ACC112 (cell line): ENCODE data around the gene PPP6R2.
"Not testable (repeated sequence)": the region's sequence is repeated elsewhere in the genome, so short reads cannot be mapped to it uniquely, and the experiment has no call there.

Experiments used
- H2AFZ ChIP-seq: fragments of 200-600 bp; sonication (generic); one replicate; pipeline ENCODE4 v1.6.0; 2017; ENCODE audit warnings: antibody characterized with exemption, low read length; ENCODE audit not compliant: unreplicated experiment
- H3K27ac ChIP-seq: fragments of 200-600 bp; sonication (generic); 2 replicates; pipeline ENCODE4 v1.5.1; 2014; ENCODE audit warnings: low read depth, mild to moderate bottlenecking, antibody characterized with exemption, low read length, moderate library complexity
- H3K27me3 ChIP-seq: fragments of 200-600 bp; sonication (generic); 2 replicates; pipeline ENCODE4 v1.6.1; 2014; ENCODE audit warnings: mild to moderate bottlenecking, antibody characterized with exemption, low read length, moderate library complexity, mixed read lengths; ENCODE audit not compliant: insufficient read depth
- H3K36me3 ChIP-seq: fragments of 200-600 bp; sonication (generic); 2 replicates; pipeline ENCODE4 v1.6.1; 2016; ENCODE audit warnings: mild to moderate bottlenecking, antibody characterized with exemption, low read length, moderate library complexity, mixed read lengths; ENCODE audit not compliant: insufficient read depth
- H3K4me1 ChIP-seq: fragments of 200-600 bp; sonication (generic); one replicate; pipeline ENCODE4 v1.6.1; 2016; ENCODE audit warnings: low read length, mixed read lengths; ENCODE audit not compliant: insufficient read depth, unreplicated experiment, control insufficient read depth
- H3K4me3 ChIP-seq: fragments of 200-600 bp; sonication (generic); 2 replicates; pipeline ENCODE4 v1.5.1; 2014; ENCODE audit warnings: mild to moderate bottlenecking, low read depth, low read length
- H3K79me2 ChIP-seq: fragments of 200-600 bp; sonication (generic); one replicate; pipeline ENCODE4 v1.6.0; 2016; ENCODE audit warnings: low read length; ENCODE audit not compliant: control insufficient read depth, unreplicated experiment, insufficient read depth

PPP6R2 gene

DNA sequence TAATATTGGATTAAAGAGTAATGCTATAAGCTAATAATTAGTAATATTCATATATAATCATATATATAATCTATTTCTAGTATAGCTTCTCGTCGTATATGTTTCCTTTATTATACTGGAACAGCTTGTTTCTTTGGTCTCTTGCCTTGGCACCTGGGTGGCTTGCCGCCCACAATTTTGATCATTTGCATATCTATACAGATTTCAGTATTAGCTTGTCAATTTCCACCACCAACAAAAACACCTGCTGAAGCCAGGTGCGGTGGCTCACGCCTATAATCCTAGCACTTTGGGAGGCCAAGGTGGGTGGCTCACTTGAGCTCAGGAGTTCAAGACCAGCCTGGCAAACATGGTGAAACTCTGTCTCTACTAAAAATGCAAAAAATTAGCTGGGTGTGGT lies 8.7 kb upstream of the PPP6R2 start:
- not testable (repeated sequence) for H3K36me3 ChIP-seq, H2AFZ ChIP-seq, H3K27ac ChIP-seq, H3K4me1 ChIP-seq, H3K79me2 ChIP-seq, H3K4me3 ChIP-seq, H3K27me3 ChIP-seq

DNA sequence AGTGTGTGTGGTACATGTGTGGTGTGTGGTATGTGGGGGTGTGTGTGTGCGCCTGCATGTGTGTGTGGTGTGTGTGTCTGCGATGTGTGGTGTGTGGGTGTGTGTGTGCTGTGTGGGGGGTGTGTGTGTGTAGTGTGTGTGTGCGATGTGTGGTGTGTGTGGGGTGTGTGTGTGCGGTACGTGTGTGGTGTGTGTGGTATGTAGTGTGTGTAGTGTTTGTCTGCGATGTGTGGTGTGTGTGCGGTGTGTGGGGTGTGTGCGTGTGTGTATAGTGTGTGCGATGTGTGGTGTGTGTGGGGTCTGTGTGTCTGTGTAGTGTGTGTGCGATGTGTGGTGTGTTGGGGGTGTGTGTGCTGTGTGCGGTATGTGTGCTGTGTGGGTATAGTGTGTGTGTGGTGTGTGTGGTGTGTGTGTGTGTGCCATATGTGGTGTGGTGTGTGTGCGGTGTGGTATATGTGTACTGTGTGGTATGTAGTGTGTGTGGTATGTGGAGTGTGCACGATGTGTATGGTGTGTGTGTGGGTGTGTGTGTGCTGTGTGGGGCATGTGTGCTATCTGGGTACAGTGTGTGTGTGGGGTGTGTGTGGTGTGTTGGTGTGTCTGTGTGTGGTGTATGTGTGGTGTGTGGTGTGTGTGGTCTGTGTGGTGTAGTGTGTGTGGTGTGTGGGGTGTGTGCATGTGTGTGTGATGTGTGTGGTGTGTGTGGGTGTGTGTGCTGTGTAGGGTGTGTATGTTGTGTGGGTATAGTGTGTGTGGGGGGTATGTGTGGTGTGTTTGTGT lies 5.7 kb upstream of the PPP6R2 start:
- Histone ChIP-seq H2AFZ (no peak overlapping the region), H3K36me3 (no peaks in the 10 kb centered on the region), H3K79me2 (no peaks in the 10 kb centered on the region), H3K4me1 (no peaks in the 10 kb centered on the region), H3K27me3 (no peaks in the 10 kb centered on the region), H3K27ac (no peak overlapping the region), H3K4me3 (no peak overlapping the region)

DNA sequence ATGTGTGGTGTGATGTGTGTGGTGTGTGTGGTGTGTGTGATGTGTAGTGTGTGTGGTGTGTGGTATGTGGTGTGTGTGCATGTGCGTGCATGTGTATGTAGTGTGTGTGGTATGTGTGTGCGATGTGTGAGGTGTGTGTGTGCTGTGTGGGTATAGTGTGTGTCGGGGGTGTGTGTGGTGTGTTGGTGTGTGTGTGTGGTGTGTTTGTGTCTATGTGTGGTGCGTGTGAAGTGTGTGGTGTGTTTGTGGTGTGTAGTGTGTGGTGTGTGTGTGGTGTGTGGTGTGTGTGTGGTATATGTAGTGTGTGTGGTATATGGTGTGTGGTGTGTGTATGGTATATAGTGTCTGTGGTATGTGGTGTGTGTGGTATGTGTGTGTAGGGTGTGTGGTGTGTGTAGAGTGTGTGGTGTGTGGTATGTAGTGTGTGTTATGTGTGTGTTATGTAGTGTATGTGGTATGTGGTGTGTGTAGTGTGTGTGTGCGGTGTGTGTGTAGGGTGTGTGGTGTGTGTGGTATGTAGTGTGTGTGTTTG lies 5.0 kb upstream of the PPP6R2 start:
- Histone ChIP-seq H2AFZ (no peak overlapping the region), H3K27me3 (no peaks in the 10 kb centered on the region), H3K4me1 (no peaks in the 10 kb centered on the region), H3K27ac (no peak overlapping the region), H3K79me2 (no peaks in the 10 kb centered on the region), H3K36me3 (no peaks in the 10 kb centered on the region), H3K4me3 (no peak overlapping the region)

DNA sequence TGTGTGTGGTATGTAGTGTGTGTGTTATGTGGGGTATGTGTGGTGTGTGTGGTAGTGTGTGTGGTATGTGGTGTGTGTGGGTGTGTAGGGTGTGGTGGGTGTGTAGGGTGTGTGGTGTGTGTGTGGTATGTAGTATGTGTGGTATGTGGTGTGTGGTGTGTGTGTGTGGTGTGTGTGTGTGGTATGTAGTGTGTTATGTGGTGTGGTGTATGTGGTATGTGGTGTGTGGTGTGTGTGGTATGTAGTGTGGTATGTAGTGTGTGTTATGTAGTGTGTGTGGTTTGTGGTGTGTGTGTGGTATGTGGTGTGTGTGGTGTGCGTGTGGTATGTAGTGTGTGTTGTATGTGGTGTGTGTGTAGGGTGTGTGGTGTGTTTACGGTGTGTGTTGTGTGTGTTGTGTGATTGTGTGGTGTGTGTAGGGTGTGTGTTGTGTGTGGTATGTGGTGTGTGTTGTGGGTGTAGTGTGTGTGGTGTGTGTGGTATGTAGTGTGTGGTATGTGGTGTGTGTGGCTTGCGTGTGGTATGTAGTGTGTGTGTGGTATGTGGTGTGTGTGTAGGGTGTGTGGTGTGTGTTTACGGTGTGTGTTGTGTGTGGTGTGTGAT lies 4.2 kb upstream of the PPP6R2 start:
- no peak overlapping the region for H3K4me3 ChIP-seq
- H3K79me2 ChIP-seq, result peaks cover 3% of the 10 kb centered on the region
- no peaks in the 10 kb centered on the region for H3K4me1 ChIP-seq
- H3K27ac ChIP-seq, result no peak overlapping the region
- no peak overlapping the region for H2AFZ ChIP-seq
- no peaks in the 10 kb centered on the region for H3K36me3 ChIP-seq
- H3K27me3 ChIP-seq, result no peaks in the 10 kb centered on the region

DNA sequence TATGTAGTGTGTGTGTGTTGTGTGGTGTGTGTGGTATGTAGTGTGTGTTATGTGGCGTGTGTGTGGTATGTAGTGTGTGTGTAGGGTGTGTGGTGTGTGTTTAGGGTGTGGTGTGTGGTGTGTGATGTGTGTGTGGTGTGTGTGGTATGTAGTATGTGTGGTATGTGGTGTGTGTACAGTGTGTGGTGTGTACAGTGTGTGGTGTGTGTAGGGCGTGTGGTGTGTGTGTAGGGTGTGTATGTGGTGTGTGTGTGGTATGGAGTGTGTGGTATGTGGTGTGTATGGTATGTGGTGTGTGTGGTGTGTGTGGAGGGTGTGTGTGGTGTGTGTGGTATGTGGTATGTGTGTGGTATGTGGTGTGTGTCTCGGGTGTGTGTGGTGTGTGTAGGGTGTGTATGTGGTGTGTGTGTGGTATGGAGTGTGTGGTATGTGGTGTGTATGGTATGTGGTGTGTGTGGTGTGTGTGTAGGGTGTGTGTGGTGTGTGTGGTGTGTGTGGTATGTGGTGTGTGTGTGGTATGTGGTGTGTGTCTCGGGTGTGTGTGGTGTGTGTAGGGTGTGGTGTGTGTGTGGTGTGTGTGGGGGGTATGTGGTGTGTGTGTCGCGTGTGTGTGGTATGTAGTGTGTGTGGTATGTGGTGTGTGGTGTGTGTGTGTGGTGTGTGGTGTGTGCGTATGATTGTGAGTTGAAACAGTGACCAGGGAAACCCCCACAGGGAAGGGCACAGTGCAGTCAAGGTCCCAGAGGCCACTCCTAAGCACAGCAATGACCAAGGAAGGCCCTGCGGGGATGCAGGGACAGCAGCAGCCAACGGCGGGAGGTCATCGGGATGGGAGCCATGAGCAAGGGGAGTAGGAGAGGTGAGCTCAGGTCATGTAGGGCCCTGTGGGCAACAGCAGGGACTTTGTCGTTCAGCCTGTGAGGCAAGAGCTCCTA lies 2.9 kb upstream of the PPP6R2 start:
- Histone ChIP-seq H3K36me3 (no peaks in the 10 kb centered on the region), H3K4me3 (no peak overlapping the region), H3K27me3 (no peaks in the 10 kb centered on the region), H3K4me1 (no peaks in the 10 kb centered on the region), H3K79me2 (peaks cover 3% of the 10 kb centered on the region), H2AFZ (no peak overlapping the region), H3K27ac (no peak overlapping the region)

DNA sequence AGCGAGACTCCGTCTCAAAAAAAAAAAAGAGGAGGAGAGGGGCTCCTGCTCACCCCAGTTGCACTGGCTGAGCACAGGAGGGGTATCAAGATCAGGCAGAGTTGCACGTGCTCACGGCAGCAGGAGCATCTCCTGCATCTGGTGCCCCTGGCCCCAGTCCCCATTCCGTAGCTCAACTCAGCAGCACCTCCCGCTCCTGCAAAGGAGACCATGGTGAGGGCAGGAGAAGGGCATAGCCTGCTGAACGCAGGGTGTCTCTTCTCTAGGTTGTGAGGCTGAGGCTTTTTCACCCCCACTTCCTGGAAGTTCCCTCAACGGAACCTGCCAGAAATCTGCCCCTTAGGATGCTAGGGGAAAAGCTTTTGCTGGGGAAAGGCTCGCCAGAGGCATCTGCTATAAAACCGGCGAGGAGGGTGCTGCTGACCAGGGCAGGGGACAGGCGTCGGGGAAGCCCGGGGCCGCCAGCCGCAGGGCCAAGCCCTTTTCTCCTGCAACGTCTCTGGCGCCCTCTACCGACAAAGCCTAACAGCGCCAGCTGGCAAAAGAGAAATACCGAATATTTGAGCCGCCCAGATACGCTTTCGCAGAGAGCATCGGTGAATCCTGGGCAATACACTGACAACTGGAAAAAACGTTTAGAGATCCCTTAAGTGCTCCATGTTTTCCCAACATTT lies 1.0 kb upstream of the PPP6R2 start:
- no peaks in the 10 kb centered on the region for H3K4me1 ChIP-seq
- H3K27ac ChIP-seq, result peak overlapping the region; percentile 68
- no peak overlapping the region for H2AFZ ChIP-seq
- peak overlapping the region; percentile 86 for H3K4me3 ChIP-seq
- H3K79me2 ChIP-seq, result peaks cover 7% of the 10 kb centered on the region
- H3K36me3 ChIP-seq, result no peaks in the 10 kb centered on the region
- H3K27me3 ChIP-seq, result no peaks in the 10 kb centered on the region

DNA sequence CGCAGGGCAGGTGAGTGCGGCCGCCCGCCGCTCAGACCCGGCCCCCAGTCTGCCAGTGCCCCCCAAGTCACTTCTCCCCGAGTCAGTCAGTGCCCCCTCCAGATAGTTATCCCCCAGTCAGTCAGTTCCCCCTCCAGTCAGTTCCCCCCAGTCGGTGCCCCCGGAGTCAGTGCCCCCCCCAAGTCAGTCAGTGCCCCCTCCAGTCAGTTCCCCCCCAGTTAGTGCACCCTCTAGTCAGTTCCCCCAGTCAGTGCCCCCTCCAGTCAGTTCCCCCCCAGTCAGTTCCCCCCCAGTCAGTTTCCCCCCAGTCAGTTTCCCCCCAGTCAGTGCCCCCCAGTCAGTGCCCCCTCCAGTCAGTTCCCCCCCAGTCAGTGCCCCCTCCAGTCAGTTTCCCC lies 411 bp downstream of the PPP6R2 start:
- H3K36me3 ChIP-seq, result no peaks in the 10 kb centered on the region
- peak overlapping the region; percentile 25 for H2AFZ ChIP-seq
- no peak overlapping the region for H3K27ac ChIP-seq
- H3K79me2 ChIP-seq, result peaks cover 20% of the 10 kb centered on the region
- no peaks in the 10 kb centered on the region for H3K27me3 ChIP-seq
- H3K4me3 ChIP-seq, result peak overlapping the region; percentile 86
- H3K4me1 ChIP-seq, result no peaks in the 10 kb centered on the region

DNA sequence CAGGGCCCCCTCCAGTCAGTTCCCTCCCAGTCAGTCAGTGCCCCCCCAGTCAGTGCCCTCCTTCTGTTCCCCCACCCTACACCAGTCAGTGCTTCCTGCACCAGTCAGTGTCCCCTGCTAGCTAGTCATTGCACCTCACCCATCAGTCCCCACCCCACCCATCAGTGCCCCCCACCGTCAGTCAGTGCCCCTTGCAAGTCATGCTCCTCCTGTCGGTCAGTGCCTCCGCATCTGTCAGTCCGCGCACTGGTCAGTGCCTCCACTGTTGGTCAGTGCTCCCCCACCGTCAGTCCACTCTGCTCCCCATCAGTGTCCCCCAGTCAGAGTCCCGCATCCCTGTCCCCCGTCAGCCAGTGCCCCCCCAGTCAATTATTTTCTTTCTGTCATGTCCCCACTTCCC lies 3.3 kb downstream of the PPP6R2 start:
- no peaks in the 10 kb centered on the region for H3K36me3 ChIP-seq
- H3K4me1 ChIP-seq, result no peaks in the 10 kb centered on the region
- peaks cover 20% of the 10 kb centered on the region for H3K79me2 ChIP-seq
- H2AFZ ChIP-seq, result no peak overlapping the region
- H3K27me3 ChIP-seq, result no peaks in the 10 kb centered on the region
- no peak overlapping the region for H3K27ac ChIP-seq
- H3K4me3 ChIP-seq, result no peak overlapping the region

DNA sequence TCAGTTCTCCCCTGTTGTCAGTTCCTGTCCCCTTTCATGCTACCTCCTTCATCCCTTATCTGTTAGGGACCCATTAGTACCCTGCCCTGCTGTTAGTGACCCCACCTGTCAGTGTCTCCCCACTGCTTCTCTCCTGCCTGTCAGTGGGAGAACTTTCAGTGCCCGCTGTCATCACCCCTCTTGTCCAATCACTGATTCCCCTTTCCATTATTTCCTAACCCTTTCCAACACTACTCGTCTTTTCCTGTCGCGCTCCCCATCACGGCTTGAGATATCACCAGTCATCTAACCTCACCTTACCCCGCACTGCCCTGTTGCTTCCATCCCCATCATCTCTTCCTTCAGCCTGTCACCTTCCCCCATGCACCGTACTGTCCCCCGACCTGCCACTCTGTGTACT lies 4.0 kb downstream of the PPP6R2 start:
- Histone ChIP-seq H3K4me1 (no peaks in the 10 kb centered on the region), H3K36me3 (no peaks in the 10 kb centered on the region), H3K79me2 (peaks cover 20% of the 10 kb centered on the region), H3K27me3 (no peaks in the 10 kb centered on the region), H3K4me3 (no peak overlapping the region), H3K27ac (no peak overlapping the region), H2AFZ (no peak overlapping the region)

DNA sequence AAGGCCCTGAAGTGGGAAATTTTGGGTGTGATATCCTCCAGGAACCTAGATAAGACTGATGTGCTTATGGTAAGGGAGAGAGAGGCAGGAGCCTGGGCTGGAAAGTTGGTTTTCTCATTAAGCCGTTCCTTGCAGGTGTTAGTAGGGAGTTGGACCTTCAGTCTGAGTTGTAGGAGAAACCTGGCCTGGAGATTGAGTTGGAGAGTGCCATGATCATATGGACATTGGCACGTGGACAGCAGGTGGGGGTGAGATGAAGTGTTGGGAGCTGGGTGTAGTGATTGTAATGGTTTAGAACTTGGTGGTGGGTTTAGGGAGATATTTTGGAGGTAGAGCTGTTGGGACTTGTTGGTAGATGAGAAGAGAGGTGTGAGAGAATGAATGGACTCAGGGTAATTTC lies 4.9 kb downstream of the PPP6R2 start:
- Histone ChIP-seq H3K27ac (no peak overlapping the region), H3K4me1 (no peaks in the 10 kb centered on the region), H3K79me2 (peaks cover 20% of the 10 kb centered on the region), H2AFZ (no peak overlapping the region), H3K36me3 (no peaks in the 10 kb centered on the region), H3K27me3 (no peaks in the 10 kb centered on the region), H3K4me3 (no peak overlapping the region)
